Measurements from ENCODE around the gene IDI1.

IDI1 gene

GRCh38 chr10:990808-991207, 58.1 kb downstream of the IDI1 start:
- DNase-seq = no peak

All from stimulated activated naive CD4-positive, alpha-beta T cell (primary cell).